GM12864 (cell line): ENCODE results near the gene ROBO4.

Experiments used
- DNase-seq: peaks from one replicate; pipeline ENCODE4 v3.0.0-alpha.2; 2011; ENCODE audit warnings: low read depth
- H3K4me3 ChIP-seq: 2 replicates; pipeline ENCODE4 v1.5.1; 2011; ENCODE audit warnings: mild to moderate bottlenecking, low read depth, low read length, control low read depth
- CTCF ChIP-seq: IDR thresholded peaks from 2 replicates; pipeline ENCODE4 v1.5.1; 2011; ENCODE audit warnings: low read depth, mild to moderate bottlenecking, moderate library complexity, low read length, control low read depth, inconsistent platforms; ENCODE audit errors: missing control alignments

Gene ROBO4

GRCh38 chr11:124865902-124866851 lies 31.5 kb downstream of the ROBO4 start:
- H3K4me3 ChIP-seq = no peak overlapping the region
- peak; percentile 62 for TF ChIP-seq CTCF
- DNase-seq = no peak

DNA sequence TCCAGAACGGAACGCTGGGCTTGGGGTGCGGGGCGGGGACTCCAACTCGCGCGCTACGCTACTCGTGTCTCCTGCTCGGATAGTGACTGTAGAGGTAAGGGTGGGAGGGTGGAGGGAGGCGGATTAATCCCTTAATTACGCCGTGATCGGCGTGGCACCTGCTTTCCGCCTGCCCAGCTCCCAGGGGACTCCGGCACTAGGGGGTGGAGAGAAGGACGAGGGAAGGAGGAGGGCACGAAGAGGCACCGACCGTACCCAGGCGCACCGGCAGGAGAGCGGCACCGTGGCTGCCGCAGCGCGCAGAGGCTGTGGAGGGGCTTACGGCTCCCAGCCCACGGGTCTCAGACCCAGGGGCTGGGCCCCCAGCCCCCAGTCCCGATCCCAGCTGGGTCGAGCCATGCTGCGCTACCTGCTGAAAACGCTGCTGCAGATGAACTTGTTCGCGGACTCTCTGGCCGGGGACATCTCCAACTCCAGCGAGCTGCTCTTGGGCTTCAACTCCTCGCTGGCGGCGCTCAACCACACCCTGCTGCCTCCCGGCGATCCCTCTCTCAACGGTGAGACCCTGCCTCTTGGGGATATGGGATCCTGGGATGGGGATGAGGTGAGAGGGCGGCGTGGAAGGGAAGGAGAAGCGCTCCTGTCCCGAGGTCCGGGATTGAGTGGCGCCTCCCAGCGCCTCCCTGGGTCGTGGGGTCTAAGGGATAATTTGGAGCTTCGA lies 32.3 kb downstream of the ROBO4 start, which contains the start of gene ROBO3:
Gene ROBO3, plus strand, starts transcription at position 252 of the 721 bp plus-strand sequence. Its CDS starts 146 bp downstream, at position 398.
- no peak for TF ChIP-seq CTCF
- no peak for DNase-seq
- H3K4me3 ChIP-seq = no peak within 1 kb of the TSS

DNA sequence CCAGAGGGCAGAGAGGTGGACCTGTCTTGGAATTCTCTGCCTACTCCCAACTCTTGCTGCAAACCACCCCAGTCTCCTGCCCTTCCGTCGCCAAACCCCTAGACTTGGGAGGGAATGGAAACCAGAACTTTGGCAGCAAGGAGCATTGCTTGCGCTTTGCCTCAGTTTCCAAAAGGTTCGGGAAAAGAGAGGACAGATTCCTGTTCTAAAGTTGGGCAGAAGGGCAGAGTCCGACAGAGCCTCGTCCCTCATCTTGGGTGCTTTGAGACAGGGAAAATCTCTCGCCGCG lies 32.8 kb downstream of the ROBO4 start:
- H3K4me3 ChIP-seq = no peak overlapping the region
- no peak for DNase-seq
- no peak for TF ChIP-seq CTCF

DNA sequence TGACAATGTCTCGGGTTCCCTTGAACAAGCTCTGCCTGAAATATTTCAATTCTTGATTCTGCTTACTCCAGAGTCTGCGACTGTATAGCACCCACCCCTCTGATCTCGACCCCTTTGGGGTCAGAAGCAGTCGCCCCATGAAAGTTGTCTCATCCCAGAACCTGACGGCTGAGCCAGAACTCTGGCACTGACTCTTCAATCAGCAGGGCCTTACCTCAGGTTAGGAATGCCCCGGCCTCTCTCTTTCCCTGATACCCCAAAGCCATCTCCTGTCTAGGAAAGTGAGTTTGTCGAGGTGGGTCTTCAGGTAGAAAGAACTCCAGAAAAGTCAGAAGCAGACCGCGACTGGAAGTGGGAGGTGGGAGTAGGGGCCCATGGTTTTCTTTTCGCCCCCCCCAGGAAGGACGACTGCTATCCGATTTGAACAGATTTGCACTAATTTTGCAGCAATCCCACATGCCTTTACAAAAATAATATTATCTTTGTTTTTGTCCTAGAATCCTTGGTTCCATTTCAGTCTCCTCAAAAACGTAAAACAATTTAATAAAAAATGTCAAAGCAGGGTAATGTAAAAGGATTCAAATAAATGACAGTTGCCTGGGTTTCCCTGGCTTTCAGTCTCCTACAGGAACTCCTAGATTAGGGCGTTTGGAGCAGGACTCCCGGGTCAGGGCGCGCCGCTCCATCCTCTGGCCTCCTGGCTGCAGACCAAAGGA lies 33.3 kb downstream of the ROBO4 start:
- TF ChIP-seq CTCF = no peak
- H3K4me3 ChIP-seq = no peak overlapping the region
- DNase-seq = no peak

DNA sequence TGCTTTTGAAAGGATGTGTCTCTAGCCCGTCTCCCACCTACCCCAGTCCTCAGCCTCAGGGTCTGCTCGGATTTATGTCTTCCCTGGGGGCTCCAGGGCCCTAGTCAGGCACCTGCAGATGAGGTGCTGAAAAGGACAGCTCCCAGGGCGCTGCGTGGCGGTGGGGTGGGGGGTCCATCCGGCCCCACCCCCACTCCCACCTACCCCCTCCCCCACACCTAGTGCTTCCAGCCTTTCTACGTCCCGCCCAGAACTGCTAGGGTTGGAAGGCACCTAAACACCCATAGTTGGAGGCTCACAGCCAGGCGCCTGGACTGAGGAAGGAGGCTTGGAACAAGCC lies 33.9 kb downstream of the ROBO4 start:
- DNase-seq = no peak
- TF ChIP-seq CTCF = no peak
- H3K4me3 ChIP-seq = no peak overlapping the region

GRCh38 chr11:124863137-124863825 lies 34.4 kb downstream of the ROBO4 start:
- no peak overlapping the region for H3K4me3 ChIP-seq
- DNase-seq = no peak
- no peak for TF ChIP-seq CTCF
